Raji (cell line): ENCODE results near the gene ZFPM1.

Experiments used
- POLR2A ChIP-seq: IDR thresholded peaks from 2 replicates; pipeline ENCODE4 v1.6.1; 2011; ENCODE audit warnings: low read depth, low read length, control low read depth; ENCODE audit not compliant: insufficient read depth

The ZFPM1 gene

DNA sequence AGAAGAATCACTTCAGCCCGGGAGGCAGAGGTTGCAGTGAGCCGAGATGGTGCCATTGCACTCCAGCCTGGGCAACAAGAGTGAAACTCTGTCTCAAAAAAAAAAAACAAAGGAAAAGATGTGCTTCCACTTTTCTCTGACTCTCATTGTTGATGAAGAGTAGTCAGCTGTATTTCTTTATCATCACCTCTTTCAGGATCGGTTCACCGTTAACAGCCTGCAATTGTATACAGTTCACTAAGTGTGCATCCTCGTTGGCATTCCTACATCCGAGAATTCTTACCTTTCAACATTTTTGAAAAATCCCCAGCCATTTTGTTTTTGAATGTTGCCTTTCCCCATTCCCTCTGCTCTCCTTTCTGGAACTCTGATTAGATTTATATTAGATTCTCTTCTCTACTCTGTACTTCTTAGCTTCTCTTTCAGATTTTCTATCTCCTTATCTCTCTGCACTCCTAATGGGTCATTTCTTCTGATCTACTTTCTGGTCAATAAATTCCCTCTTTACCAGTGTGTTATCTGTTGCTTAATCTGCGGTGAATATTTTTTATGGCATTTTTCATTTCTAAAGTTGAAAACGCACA lies 90.2 kb downstream of the ZFPM1 start:
- TF ChIP-seq POLR2A: no peak

DNA sequence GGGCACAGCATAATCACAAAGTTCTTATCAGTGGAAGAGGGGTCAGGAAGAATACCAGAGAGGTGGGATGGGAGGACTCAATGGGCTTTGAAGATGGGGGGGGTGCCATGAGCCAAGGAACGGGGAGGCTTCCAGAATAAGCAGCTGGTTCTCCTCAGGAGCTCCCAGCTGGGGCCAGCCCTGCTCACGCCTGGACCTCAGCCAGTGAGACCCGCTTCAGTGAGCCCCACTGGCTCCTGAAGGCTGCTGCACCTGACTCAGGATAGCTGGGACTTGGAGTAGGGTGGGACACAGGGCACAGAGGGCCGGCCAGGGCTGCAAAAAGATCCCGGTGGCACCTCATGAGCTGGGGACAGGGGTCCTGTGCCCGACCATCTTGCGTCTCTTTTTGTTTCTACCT lies 92.7 kb downstream of the ZFPM1 start:
- no peak for TF ChIP-seq POLR2A

DNA sequence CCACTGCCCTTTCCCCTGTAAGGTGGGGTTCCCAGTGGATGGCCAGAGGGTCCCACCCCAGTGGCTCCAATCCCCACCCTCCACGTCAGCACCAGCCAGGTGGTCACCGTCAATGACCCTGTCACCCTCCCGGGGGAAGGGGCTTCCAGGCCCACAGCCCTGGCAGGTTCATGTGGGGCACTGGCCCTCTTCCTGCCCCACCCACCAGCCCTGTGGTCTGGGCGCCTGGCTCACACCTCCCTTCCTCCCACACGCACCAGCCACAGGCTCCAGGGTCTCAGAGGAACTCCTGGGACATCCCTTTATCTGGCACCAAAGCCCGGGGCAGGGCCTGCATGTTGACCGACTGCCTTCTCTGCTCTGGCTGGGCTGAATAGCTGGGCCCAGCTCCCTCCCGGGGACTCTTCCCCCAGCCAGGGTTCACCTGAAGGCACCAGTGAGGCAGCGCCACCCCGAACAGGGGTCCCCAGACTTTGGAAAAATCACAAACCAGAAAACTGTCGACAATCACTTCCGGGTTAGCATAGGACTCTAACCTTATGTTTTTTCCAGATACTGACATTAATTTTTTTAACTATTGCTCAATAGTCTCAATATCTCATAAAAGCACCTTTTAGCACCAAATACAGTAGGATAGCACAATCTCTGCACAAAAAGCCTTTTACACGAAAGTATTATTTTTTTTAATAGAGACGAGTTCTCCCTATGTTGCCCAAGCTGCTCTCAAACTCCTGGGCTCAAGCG lies 95.2 kb downstream of the ZFPM1 start:
- no peak for TF ChIP-seq POLR2A

DNA sequence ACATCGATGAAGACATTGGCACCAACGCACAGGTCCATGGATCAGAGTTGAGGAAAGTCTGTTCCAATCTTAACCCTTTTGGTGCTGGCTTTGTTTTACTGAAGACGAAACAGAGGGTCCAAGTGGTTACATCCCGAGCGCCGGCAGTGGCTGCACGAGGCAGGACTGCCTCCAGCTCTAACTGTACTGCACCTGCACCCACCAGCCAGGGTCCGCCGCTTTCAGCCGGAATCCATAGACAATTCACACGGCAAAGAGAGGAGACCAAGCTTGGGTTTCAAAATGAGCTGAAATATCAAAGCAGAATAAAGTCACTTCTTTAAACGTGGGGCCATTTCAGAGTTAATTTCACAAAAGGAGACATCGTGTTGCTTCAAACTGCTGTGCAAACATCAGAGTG lies 95.9 kb downstream of the ZFPM1 start:
- TF ChIP-seq POLR2A: no peak

DNA sequence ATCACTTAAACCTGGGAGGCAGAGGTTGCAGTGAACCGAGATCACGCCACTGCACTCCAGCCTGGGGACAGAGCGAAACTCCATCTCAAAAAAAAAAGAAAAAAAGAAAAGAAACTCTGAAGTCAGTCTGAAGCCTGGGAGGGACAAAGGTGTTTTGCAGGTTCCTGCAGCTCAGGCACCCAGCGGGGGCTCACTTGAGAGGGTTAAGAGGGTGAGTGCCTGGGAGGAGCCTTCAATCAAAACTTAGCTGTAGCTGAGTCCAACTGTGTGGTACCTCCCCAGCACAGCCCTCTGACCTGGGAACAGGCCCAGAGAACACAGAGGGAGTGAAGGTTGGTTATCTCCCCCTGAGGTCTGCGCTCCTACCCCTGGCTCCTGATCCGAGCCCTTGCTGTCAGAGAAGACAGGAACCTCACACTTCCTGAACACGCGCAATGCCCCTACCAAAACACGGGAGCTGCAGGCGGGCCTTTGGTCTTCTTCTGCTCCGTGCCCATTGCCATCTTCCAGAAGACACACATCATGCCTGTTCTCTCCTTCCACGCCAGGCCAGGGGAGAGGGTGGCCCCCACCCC lies 96.7 kb downstream of the ZFPM1 start:
- no peak for TF ChIP-seq POLR2A

DNA sequence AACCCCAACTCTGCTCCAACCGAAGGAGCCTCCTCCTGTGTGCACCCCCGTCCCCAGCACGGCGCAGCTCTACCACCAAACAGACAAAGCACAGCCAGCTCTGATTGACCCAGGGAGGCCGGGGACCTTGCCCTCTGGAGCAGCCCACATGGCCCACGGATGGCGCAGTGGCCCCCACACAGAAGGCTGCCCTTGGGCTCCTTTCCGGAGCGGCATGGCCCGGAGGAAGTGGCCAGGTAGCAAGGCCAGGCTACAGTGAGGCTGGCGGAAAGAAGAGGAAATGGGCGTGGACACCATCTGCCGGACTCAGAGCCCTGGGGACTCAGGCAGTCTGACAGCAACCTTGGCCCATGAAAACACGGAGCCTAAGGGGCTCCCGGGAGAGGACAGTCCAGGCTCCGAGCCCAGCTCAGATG lies 97.2 kb downstream of the ZFPM1 start:
- no peak for TF ChIP-seq POLR2A

DNA sequence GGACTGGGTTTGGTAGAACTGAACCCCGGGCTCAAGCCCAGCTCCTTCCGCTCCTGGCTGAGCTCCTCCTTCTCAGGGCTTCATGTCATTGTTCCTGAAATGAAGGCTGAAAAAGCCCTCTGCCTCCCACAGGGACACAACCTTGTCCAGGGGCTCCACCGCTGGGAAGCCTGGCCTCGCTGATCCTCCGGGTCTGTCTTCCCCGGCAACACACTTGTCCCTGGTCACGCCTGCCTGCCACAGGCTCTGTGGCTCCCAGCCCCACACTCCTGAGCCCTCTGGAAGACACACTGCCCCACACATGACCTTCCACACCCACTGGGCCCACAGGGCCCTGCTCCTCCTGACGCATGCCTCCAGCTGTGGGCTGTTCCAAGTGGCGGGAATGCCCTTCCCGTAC lies 99.1 kb downstream of the ZFPM1 start:
- TF ChIP-seq POLR2A: no peak

DNA sequence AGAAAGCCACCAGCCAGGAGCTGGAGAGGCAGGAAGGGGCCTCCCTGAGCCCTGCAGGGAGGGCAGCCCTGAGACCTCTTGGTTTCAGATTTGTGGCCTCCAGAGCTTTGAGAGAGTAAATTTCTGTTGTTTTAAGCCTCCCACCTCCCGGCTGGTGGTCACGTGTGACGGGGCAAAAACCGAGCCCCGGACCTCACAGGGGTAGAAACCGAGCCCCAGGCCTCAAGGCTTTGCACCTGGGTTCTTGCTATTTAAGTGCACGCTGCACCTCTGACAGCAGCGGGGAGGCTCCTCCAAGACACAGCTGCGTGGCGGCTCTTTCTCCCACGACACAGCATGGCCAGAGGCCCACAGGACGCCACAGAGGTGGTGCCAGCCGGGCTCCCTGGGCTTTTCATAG lies 99.7 kb downstream of the ZFPM1 start:
- TF ChIP-seq POLR2A: no peak

DNA sequence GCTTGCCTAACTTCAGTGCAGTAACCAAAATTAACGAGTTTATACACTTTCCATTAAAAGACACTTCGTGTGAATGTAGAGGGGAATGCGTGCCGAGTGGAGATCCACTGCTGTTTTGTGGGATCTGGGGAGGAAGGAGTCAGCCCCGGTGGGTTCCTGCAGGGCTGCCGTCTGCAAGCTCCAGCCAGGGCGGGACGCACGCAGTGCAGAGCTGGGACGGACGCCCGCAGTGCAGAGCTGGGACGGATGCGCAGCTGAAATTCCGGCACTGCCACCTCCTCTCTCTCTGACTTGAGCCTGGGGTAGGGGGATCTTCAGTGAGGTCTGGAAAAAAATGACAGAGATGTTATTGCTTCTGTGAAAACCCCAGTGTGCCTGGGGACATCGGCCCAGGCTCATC lies 100.7 kb downstream of the ZFPM1 start:
- TF ChIP-seq POLR2A: no peak

DNA sequence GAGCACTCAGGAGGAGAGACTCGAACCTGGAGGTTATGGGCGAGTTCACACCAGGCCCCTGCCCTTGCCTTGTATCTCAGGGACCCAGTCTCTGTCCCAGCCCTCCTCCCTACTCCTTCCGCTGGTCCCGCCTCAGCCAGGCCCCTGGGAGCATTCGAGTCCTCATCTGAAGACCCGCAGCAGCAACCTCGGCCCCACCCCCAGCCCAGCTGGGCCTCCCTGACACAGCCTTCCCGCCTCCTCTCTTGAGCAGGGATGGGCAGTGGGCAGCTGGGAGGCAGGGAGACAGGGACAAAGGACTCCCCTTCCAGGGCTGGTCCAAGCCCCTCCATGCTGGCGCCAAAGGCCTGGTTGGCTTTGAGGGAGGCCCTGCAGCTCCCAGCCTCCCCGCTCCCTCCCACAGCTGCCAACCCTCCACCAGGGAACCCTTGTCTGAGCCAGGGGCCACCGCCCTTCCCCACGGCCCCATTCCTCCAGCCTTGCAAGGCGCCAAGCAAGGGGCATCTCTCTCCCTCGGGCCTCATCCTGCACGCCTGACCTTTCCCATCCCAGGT lies 101.7 kb downstream of the ZFPM1 start:
- no peak for TF ChIP-seq POLR2A

DNA sequence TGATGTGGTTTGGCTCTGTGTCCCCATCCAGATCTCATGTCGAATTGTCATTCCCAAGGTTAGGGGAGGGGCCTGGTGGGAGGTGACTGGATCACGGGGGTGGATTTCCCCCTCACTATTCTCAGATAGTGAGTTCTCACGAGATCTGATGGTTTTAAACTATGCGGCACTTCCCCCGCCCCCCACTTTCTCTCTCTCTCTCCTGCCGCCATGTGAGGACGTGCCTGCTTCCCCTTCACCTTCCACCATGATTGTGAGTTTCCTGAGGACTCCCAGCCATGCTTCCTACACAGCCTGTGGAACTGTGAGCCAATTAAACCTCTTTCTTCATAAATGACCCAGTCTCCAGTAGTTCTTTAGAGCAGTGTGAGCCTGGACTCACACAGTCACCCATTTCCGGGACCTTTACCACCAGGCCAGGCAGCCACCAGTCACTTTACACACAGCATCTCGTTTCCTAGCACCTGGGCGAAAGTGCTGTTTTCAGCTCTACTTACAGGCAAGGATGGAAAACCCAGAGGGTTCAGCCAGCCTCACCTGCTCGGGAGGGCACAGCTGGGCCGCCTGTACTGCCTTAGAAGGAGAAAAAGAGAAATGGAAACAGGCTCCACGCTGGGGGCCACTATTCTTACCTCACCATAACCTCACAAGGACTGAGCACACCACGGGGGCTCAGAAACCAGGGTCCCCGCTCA lies 103.4 kb downstream of the ZFPM1 start:
- no peak for TF ChIP-seq POLR2A

DNA sequence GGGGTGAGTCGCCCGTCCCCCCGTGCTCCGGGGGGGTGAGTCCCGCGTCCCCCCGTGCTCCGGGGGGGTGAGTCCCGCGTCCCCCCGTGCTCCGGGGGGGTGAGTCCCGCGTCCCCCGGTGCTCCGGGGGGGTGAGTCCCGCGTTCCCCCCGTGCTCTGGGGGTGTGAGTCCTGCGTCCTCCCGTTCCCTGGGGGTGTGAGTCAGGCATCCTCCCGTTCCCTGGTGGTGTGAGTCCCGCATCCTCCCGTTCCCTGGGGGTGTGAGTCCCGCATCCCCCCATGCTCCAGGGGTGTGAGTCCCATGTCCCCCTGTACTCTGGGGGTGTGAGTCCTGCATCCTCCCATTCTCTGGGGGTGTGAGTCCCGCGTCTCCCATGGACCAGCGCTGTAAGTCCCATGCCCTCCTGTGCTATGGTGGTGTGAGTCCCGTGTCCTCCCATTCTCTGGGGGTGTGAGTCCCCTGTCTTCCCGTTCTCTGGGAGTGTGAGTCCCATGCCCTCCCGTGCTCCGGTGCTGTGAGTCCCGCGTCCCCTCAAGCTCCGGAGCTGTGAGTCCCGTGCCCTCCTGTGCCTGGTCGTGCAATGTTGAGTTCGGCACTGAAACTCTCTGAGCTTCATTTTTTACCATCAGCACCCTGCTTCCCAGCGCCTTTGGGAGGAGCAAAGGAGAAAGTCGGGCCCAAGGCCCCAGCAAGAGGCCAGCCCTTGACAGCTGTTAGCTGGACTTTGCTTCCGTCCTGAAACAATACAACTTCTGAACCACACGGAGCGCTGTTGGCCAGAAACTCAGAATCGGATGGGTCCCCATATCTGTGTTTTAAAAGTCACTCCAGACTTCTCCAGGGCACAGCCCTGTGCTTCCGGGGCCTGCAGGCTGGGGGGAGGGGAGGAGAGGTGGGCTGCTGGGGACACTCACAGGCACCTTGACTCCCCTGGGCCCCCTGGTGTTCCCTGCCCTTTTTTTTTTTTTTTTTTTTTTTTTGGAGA lies 105.7 kb downstream of the ZFPM1 start:
- no peak for TF ChIP-seq POLR2A

DNA sequence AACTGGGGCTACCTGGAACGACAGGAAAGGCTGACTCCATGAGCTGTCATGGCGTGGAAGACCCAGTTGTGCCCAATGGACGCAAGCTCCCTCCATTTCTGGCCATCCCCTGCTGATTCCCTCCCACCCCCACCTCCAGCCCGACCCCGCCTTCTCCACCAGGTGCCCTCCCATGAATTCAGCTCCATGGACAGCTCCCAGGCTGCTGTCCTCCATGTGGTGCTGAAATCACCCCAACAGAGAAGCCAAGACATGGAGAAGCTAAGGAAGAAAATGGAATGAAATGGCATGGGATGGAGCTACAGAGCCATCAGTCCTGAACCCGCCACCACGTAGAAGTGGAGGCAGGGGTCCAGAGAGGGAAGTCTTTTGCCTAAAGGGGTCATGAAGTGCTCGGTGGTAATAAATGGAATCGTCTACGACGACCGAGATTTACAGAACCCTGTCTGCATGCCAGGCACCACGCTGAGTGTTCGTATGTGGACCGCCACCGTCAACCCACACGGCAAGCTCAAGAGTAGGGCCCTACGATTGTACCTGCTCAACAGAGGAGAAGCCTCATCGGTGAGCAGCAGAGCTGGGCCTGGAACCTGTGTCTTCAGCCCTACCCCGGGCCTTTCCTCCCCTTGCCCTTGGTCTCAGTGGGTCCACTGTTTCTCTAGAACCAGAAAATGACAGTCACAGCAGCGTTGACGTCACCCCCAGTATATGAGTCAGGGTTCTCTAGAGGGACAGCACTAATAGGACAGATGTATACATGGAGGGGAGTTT lies 107.8 kb downstream of the ZFPM1 start:
- no peak for TF ChIP-seq POLR2A
